Measurements from ENCODE around the gene HSD17B2. TPM values are rescaled to one million over a fixed set of nuclear protein-coding genes. Genes with fewer than 3 reads are reported as not detected.

HSD17B2 gene
- total RNA-seq, 1 experiment from 2014 or later, result not detected

- ChIA-PET CTCF (interaction anchor here (0.7 kb wide), 1 partner anchor 27 kb away, joined by 3 read pairs; no protein-coding TSS in a partner anchor), RAD21 (ENCODE audit: low non-redundant PET in 1 of 2, low total read pairs in 2 of 2, uncharacterized antibody in 2 of 2, unreplicated experiment in 2 of 2) (no interaction called here)
Observed at GRCh38 chr16:82088483-82088882, 53.4 kb downstream of the HSD17B2 start.

More at GRCh38 chr16:82088483-82088882, 53.4 kb downstream of the HSD17B2 start:
- intact Hi-C loops (cut with micrococcal nuclease), result no loop called here
- POLR2A ChIA-PET, result no interaction called here
- no peak for TF ChIP-seq SP1 (IDR thresholded peaks at IDR 0.05; ENCODE audit: low read depth)
- no peak for TF ChIP-seq MAX (IDR thresholded peaks at IDR 0.05)
- no peak for TF ChIP-seq ATF3 (IDR thresholded peaks at IDR 0.05)
- TF ChIP-seq CEBPB (IDR thresholded peaks at IDR 0.05; ENCODE audit: low read depth), result no peak
- no peak for TF ChIP-seq EGR1 (IDR thresholded peaks at IDR 0.05; ENCODE audit: low read depth)
- no peak for TF ChIP-seq EZH2 (IDR thresholded peaks at IDR 0.05)
- no peak for TF ChIP-seq EZH2phosphoT487 (IDR thresholded peaks at IDR 0.05; ENCODE audit: borderline replicate concordance)
- no peak for TF ChIP-seq SIN3A (IDR thresholded peaks at IDR 0.05; ENCODE audit: low read depth)
- TF ChIP-seq CBX3 (IDR thresholded peaks at IDR 0.05; ENCODE audit: low read depth), result no peak
- TF ChIP-seq YY1 (IDR thresholded peaks at IDR 0.05; ENCODE audit: extremely low read depth, insufficient replicate concordance, low read depth, low read length), result no peak
- no peak for TF ChIP-seq ZFX (IDR thresholded peaks at IDR 0.05)
- TF ChIP-seq ZBTB33 (IDR thresholded peaks at IDR 0.05; ENCODE audit: extremely low read depth, insufficient replicate concordance, low read length), result no peak
- Histone ChIP-seq H2AFZ (ENCODE audit: low read depth, low read length, poor library complexity, severe bottlenecking) (no peak overlapping the region), H3K36me3 (ENCODE audit: control insufficient read depth in 1 of 2, insufficient read depth in 2 of 2, low read length in 2 of 2) (no peaks in the 10 kb centered on the region), H4K20me1 (ENCODE audit: insufficient read depth) (no peaks in the 10 kb centered on the region), H3K4me2 (ENCODE audit: low read length) (no peak overlapping the region), H3K9ac (ENCODE audit: low read length) (no peak overlapping the region), H3K79me2 (ENCODE audit: insufficient read depth, low read length) (no peaks in the 10 kb centered on the region), H3K9me2 (ENCODE audit: insufficient read depth) (no peaks in the 10 kb centered on the region), H3K4me3 (replicated peaks in 1 of 2; ENCODE audit: low read depth in 1 of 2, low read length in 2 of 2) (no peak overlapping the region), H3K27ac (ENCODE audit: low read depth, low read length) (no peak overlapping the region), H3K9me3 (ENCODE audit: control insufficient read depth in 1 of 2, insufficient read depth in 1 of 2, low read depth in 1 of 2, low read length in 2 of 2) (no peaks in the 10 kb centered on the region), H3K27me3 (ENCODE audit: insufficient read depth, low read length) (peaks cover 97% of the 10 kb centered on the region), H3K4me1 (ENCODE audit: control insufficient read depth in 1 of 2, insufficient read depth in 2 of 2, low read length in 2 of 2) (no peaks in the 10 kb centered on the region)
- DNase-seq (ENCODE audit: low read depth, low spot score) (no peak), ATAC-seq (no peak)
- no TSS peak for BruUV-seq (replicated peaks)
